K562 (cell line): Measurements from ENCODE around the gene DMWD. TPM values are rescaled to one million over a fixed set of nuclear protein-coding genes. Genes with fewer than 3 reads are reported as not detected.

Experiments used
- BHLHE40 ChIP-seq: IDR thresholded peaks from 2 replicates; pipeline ENCODE4 v1.6.1; 2011; ENCODE audit warnings: low read length, improper control_type of control experiment
- CTBP1 ChIP-seq: fragments of 450-650 bp; IDR thresholded peaks from 2 replicates; pipeline ENCODE4 v1.6.1; 2016; ENCODE audit warnings: borderline replicate concordance
- E2F3 ChIP-seq: fragments of 250-450 bp; sonication (Bioruptor Pico); IDR thresholded peaks from 2 replicates; pipeline ENCODE4 v1.4.0; 2020; ENCODE audit warnings: mild to moderate bottlenecking
- ELK3 ChIP-seq: fragments of 450-650 bp; formaldehyde crosslinking; IDR thresholded peaks from 2 replicates; pipeline ENCODE4 v1.4.0; 2020; ENCODE audit warnings: mild to moderate bottlenecking
- ERF ChIP-seq: fragments of 450-650 bp; formaldehyde crosslinking; IDR thresholded peaks from 2 replicates; pipeline ENCODE4 v1.4.0; 2020; ENCODE audit warnings: mild to moderate bottlenecking, mixed read lengths
- ETV1 ChIP-seq: fragments of 450-650 bp; conservative IDR thresholded peaks from 2 replicates; pipeline ENCODE4 v1.6.1; 2016; ENCODE audit warnings: missing genetic modification characterization, control low read depth, low read depth, missing compliant biosample characterization
- FIP1L1 ChIP-seq: fragments of 200-400 bp; formaldehyde crosslinking; IDR thresholded peaks from 2 replicates; pipeline ENCODE4 v1.6.1; 2018; ENCODE audit warnings: mild to moderate bottlenecking, low read depth, low read length; ENCODE audit not compliant: poor library complexity, severe bottlenecking
- GTF2E2 ChIP-seq: fragments of 200-800 bp; sonication (Bioruptor generic); IDR thresholded peaks from 2 replicates; pipeline ENCODE4 v1.6.1; 2016; ENCODE audit warnings: missing genetic modification characterization, missing compliant biosample characterization
- HDAC3 ChIP-seq: fragments of 450-650 bp; IDR thresholded peaks from 2 replicates; pipeline ENCODE4 v1.6.1; 2018; ENCODE audit warnings: borderline replicate concordance, mild to moderate bottlenecking, moderate library complexity; ENCODE audit not compliant: partially characterized antibody
- HNRNPL ChIP-seq: fragments of 200-400 bp; formaldehyde crosslinking; IDR thresholded peaks from 2 replicates; pipeline ENCODE4 v1.6.1; 2017; ENCODE audit warnings: low read depth, mild to moderate bottlenecking, low read length
- MBD2 ChIP-seq: sonication (generic); IDR thresholded peaks from 2 replicates; pipeline ENCODE4 v1.6.1; 2016; ENCODE audit warnings: low read depth, borderline replicate concordance
- MTF1 ChIP-seq: fragments of 250-450 bp; sonication (Bioruptor Pico); IDR thresholded peaks from 2 replicates; pipeline ENCODE4 v1.9.0; 2021; ENCODE audit warnings: moderate library complexity, mild to moderate bottlenecking, inconsistent platforms, borderline replicate concordance
- NCOA6 ChIP-seq: fragments of 450-650 bp; IDR thresholded peaks from 2 replicates; pipeline ENCODE4 v1.6.1; 2017; ENCODE audit warnings: mild to moderate bottlenecking
- NKRF ChIP-seq: fragments of 450-650 bp; IDR thresholded peaks from 2 replicates; pipeline ENCODE4 v1.6.1; 2016; ENCODE audit warnings: borderline replicate concordance
- POLR2B ChIP-seq: fragments of 450-650 bp; IDR thresholded peaks from 2 replicates; pipeline ENCODE4 v1.6.1; 2018; ENCODE audit warnings: low read depth; ENCODE audit not compliant: partially characterized antibody
- PREB ChIP-seq: sonication (generic); formaldehyde crosslinking; IDR thresholded peaks from 2 replicates; pipeline ENCODE4 v1.8.1; 2023; ENCODE audit warnings: mild to moderate bottlenecking, missing genetic modification reagents
- RBBP5 ChIP-seq: fragments of 200-600 bp; sonication (generic); IDR thresholded peaks from 2 replicates; pipeline ENCODE4 v1.6.1; 2012; ENCODE audit warnings: borderline replicate concordance, mild to moderate bottlenecking, low read length, control low read depth, inconsistent platforms; ENCODE audit not compliant: insufficient read depth, poor library complexity, severe bottlenecking
- RBM22 ChIP-seq: fragments of 200-400 bp; formaldehyde crosslinking; IDR thresholded peaks from 2 replicates; pipeline ENCODE4 v1.6.1; 2018; ENCODE audit warnings: low read length, low read depth; ENCODE audit not compliant: poor library complexity, severe bottlenecking
- RBM34 ChIP-seq: fragments of 200-400 bp; formaldehyde crosslinking; IDR thresholded peaks from 2 replicates; pipeline ENCODE4 v1.6.1; 2018; ENCODE audit warnings: low read length, borderline replicate concordance; ENCODE audit not compliant: insufficient read depth
- SMAD3 ChIP-seq: fragments of 450-650 bp; formaldehyde crosslinking; conservative IDR thresholded peaks from 2 replicates; pipeline ENCODE4 v1.4.0; 2020; ENCODE audit warnings: mild to moderate bottlenecking
- SMAD4 ChIP-seq: fragments of 250-450 bp; sonication (Bioruptor Pico); conservative IDR thresholded peaks from 2 replicates; pipeline ENCODE4 v1.8.0; 2021; ENCODE audit warnings: inconsistent platforms, mild to moderate bottlenecking, moderate library complexity
- polyA plus RNA-seq, 8 experiments: library from polyadenylated mRNA; depleted of rRNA in 4 of 8; stranded (reverse) in 5 of 8; unstranded in 3 of 8; fragments of >200 nt; fragmentation: Nextera tagmentation in 2 of 8; fragmentation: Illumina TruSeq in 1 of 8; extraction: Ambion mirVana in 2 of 8; extraction: Trizol in 1 of 8; gene quantifications; 2 replicates each; pipeline versions ENCODE4 v1.2.1 to v1.2.3, GENCODE V29; 2011 to 2014; ENCODE audit warnings: inconsistent platforms in 1 of 8, missing spikeins in 1 of 8
- total RNA-seq, 7 experiments: library from RNA; depleted of rRNA in 6 of 7; stranded (reverse); fragments of >200 nt in 6 of 7; fragmentation: Illumina TruSeq in 2 of 7; extraction: Trizol in 2 of 7; gene quantifications; 2 replicates each; pipeline versions ENCODE4 v1.2.1 to v1.2.3, GENCODE V29; 2011 to 2021; ENCODE audit warnings: low replicate concordance in 1 of 7

The DMWD gene
- total and polyA plus RNA-seq, 9 of the 15 experiments (the other 6 are each of a cell fraction or from before 2014, with no cell fraction given), result 4.7 to 54.6 (median 19.0) TPM

- TF ChIP-seq RBM34 (no peak), ETV1 (tag) (no peak), MBD2 (peak; percentile 27; the same call in 1 of the 2 replicates), MTF1 (no peak), RBBP5 (peak; percentile 78), E2F3 (CRISPR knock-in tag) (no peak), CTBP1 (peak; percentile 84; the same call in 1 of the 2 replicates), FIP1L1 (peak; percentile 72), NCOA6 (no peak), ERF (CRISPR knock-in tag) (peak; percentile 35; the same call in 1 of the 2 replicates), HNRNPL (0 out of 2 replicates have a peak, but pooled peaks have one; percentile 56), ELK3 (no peak), HDAC3 (no peak), GTF2E2 (tag) (no peak), POLR2B (peak; percentile 28), RBM22 (peak; percentile 45), SMAD3 (no peak), NKRF (no peak), BHLHE40 (no peak), PREB (CRISPR knock-in tag) (no peak), SMAD4 (peak; percentile 45; the same call in 1 of the 2 replicates)
These were observed 24.6 kb downstream of the DMWD start (continued) for GRCh38 chr19:45767881-45768654.
